PFSK-1 (cell line): ENCODE measurements around the gene CCDC51.

Experiments used
- FOXP2 ChIP-seq: optimal IDR thresholded peaks from 2 replicates; pipeline ENCODE3; 2011; ENCODE audit warnings: borderline replicate concordance, control low read depth, inconsistent platforms; ENCODE audit not compliant: insufficient read depth; ENCODE audit errors: extremely low read length, extremely low read depth
- POLR2AphosphoS5 ChIP-seq: IDR thresholded peaks from 2 replicates; pipeline ENCODE4 v1.6.1; 2012; ENCODE audit warnings: low read depth, mild to moderate bottlenecking, control low read depth, low read length, moderate library complexity
- TAF1 ChIP-seq: IDR thresholded peaks from 2 replicates; pipeline ENCODE4 v1.6.1; 2012; ENCODE audit warnings: low read length, control low read depth, borderline replicate concordance; ENCODE audit not compliant: insufficient read depth
- TF ChIP-seq, protein P1 (sequence below), 2 experiments: IDR thresholded peaks; 2 replicates each; pipeline versions ENCODE4 v1.6.1 to v1.8.0; 2011 to 2012; ENCODE audit warnings: low read depth in 2 of 2, low read length in 2 of 2, control low read depth in 1 of 2, inconsistent platforms in 1 of 2, mild to moderate bottlenecking in 1 of 2, moderate library complexity in 1 of 2; ENCODE audit not compliant: insufficient read depth in 1 of 2

- TF ChIP-seq TAF1 (no peak), POLR2AphosphoS5 (no peak), FOXP2 (no peak)
- TF ChIP-seq, protein P1, sequence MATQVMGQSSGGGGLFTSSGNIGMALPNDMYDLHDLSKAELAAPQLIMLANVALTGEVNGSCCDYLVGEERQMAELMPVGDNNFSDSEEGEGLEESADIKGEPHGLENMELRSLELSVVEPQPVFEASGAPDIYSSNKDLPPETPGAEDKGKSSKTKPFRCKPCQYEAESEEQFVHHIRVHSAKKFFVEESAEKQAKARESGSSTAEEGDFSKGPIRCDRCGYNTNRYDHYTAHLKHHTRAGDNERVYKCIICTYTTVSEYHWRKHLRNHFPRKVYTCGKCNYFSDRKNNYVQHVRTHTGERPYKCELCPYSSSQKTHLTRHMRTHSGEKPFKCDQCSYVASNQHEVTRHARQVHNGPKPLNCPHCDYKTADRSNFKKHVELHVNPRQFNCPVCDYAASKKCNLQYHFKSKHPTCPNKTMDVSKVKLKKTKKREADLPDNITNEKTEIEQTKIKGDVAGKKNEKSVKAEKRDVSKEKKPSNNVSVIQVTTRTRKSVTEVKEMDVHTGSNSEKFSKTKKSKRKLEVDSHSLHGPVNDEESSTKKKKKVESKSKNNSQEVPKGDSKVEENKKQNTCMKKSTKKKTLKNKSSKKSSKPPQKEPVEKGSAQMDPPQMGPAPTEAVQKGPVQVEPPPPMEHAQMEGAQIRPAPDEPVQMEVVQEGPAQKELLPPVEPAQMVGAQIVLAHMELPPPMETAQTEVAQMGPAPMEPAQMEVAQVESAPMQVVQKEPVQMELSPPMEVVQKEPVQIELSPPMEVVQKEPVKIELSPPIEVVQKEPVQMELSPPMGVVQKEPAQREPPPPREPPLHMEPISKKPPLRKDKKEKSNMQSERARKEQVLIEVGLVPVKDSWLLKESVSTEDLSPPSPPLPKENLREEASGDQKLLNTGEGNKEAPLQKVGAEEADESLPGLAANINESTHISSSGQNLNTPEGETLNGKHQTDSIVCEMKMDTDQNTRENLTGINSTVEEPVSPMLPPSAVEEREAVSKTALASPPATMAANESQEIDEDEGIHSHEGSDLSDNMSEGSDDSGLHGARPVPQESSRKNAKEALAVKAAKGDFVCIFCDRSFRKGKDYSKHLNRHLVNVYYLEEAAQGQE (IDR thresholded peaks at IDR 0.05; ENCODE audit: insufficient read depth in 1 of 2, low read depth in 2 of 2, low read length in 2 of 2): no peak
These were observed 37.0 kb downstream of the CCDC51 start for GRCh38 chr3:48402907-48403306.
